ENCODE data around the gene GABPB2.

- TF ChIP-seq YY1 (IDR thresholded peaks at IDR 0.05; ENCODE audit: insufficient read depth, insufficient read length): no peak
- TF ChIP-seq ZNF274 (IDR thresholded peaks at IDR 0.05; ENCODE audit: low read depth, low read length): no peak
These were observed 76.0 kb downstream of the GABPB2 start, which contains the start of gene SEMA6C for GRCh38 chr1:151146412-151147131.

Measured in NT2/D1 (cell line).